ENCODE measurements around the gene CAMK2D. TPM values are rescaled to one million over a fixed set of nuclear protein-coding genes. Genes with fewer than 3 reads are reported as not detected.

The CAMK2D gene
- total and polyA plus RNA-seq, 4 donors: 10.1 to 31.0 (median 25.6) TPM

DNA sequence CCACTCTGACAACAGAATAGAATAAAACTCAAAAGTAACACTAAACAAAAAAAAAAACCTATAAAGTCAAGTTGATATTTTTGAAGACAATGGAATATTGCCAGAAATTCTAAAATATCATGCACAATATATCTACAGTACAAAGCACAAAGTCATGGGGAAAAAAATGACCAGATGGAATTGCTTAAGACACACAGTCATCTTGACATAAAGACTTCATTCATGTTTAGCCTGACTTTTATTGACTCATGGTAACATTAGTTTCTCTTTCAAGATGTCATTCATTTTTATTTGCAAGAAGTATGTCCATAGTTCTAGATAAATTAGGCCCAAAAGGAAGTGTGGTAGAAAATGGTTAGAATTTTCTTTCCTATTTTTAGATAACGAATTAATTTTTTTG, 259.1 kb downstream of the CAMK2D start:
- Histone ChIP-seq H3K27me3 (ENCODE audit: control insufficient read depth in 4 of 4, insufficient read depth in 4 of 4, low read length in 3 of 4) (no peaks in the 10 kb centered on the region), H3K4me3 (ENCODE audit: low read depth in 1 of 3, low read length in 3 of 3) (no peak overlapping the region), H3K36me3 (ENCODE audit: control insufficient read depth in 4 of 4, insufficient read depth in 3 of 4, low read depth in 1 of 4, low read length in 3 of 4) (peaks cover 0 to 14% (median 3%) of the 10 kb centered on the region in 4 donors), H3K9me3 (ENCODE audit: control insufficient read depth in 4 of 4, low read length in 3 of 4) (no peaks in the 10 kb centered on the region), H3K27ac (ENCODE audit: low read depth in 1 of 2, low read length in 2 of 2) (no peak overlapping the region), H3K4me1 (ENCODE audit: control insufficient read depth in 4 of 4, insufficient read depth in 4 of 4, low read length in 3 of 4) (no peaks in the 10 kb centered on the region), H3K9ac (ENCODE audit: low read depth in 1 of 2, low read length in 2 of 2) (no peak overlapping the region)
- DNase-seq (ENCODE audit: low spot score): no peak
- WGBS: 97% methylated on average over 1 of the region's 1 CpG
- TF ChIP-seq EGR1 (IDR thresholded peaks at IDR 0.05; ENCODE audit: low read depth in 2 of 2) (no peak), HNF4G (IDR thresholded peaks at IDR 0.05) (no peak), FOXA1 (IDR thresholded peaks at IDR 0.05) (no peak), TAF1 (conservative IDR thresholded peaks at IDR 0.05) (no peak), RXRA (IDR thresholded peaks at IDR 0.05) (no peak)

DNA sequence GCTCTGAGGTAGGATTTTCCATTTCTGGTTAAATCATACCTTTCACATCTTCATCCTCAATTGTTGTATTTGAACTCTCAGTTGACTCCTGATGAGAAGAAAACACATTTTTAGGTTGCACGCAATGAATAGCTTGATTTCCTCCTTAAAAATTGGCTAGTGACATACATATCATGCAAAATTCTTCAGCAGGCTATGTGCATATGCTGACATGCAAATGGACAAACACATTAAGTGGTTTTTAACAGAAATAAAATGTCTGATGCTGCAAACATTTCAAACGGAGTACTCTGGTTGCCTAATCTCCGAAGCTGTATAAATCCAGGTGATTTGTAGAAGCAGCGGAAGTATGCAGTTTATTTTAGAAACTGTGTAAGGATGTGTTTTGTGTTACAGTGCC, 261.1 kb downstream of the CAMK2D start:
- no peak for DNase-seq (ENCODE audit: low spot score)
- Histone ChIP-seq H3K9me3 (ENCODE audit: control insufficient read depth in 4 of 4, low read length in 3 of 4) (no peaks in the 10 kb centered on the region), H3K36me3 (ENCODE audit: control insufficient read depth in 4 of 4, insufficient read depth in 3 of 4, low read depth in 1 of 4, low read length in 3 of 4) (peaks cover 0 to 16% (median 8%) of the 10 kb centered on the region in 4 donors), H3K4me1 (ENCODE audit: control insufficient read depth in 4 of 4, insufficient read depth in 4 of 4, low read length in 3 of 4) (no peaks in the 10 kb centered on the region), H3K4me3 (ENCODE audit: low read depth in 1 of 3, low read length in 3 of 3) (no peak overlapping the region), H3K27ac (ENCODE audit: low read depth in 1 of 2, low read length in 2 of 2) (no peak overlapping the region), H3K9ac (ENCODE audit: low read depth in 1 of 2, low read length in 2 of 2) (no peak overlapping the region), H3K27me3 (ENCODE audit: control insufficient read depth in 4 of 4, insufficient read depth in 4 of 4, low read length in 3 of 4) (no peaks in the 10 kb centered on the region)
- WGBS: 96% methylated on average over 4 of the region's 4 CpGs
- no peak for TF ChIP-seq HNF4G (IDR thresholded peaks at IDR 0.05)
- no peak for TF ChIP-seq SP1 (IDR thresholded peaks at IDR 0.05)
- no peak for TF ChIP-seq FOXA1 (IDR thresholded peaks at IDR 0.05)
- TF ChIP-seq RAD21 (IDR thresholded peaks at IDR 0.05): no peak
- no peak for TF ChIP-seq YY1 (IDR thresholded peaks at IDR 0.05)
- TF ChIP-seq, protein P1, sequence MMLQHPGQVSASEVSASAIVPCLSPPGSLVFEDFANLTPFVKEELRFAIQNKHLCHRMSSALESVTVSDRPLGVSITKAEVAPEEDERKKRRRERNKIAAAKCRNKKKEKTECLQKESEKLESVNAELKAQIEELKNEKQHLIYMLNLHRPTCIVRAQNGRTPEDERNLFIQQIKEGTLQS (IDR thresholded peaks at IDR 0.05): no peak

DNA sequence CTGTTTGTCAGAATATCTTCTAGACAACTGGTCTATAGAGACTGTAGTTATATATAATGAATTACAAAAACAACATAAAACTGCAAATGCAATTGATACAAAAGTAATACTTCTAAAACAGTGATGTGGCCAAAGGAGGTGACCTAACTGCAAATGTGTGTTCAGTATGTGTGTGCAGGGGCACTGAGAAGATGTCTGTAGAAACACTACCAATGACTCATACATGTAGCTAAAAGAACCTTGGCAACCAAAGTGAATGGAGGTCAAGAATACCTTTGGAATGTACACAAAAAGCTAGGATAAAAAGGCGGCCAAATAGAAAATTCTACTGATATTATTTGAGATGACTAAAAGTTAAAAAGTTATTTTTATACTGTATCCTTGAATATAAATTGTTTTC, 261.8 kb downstream of the CAMK2D start:
- no peaks in the 10 kb centered on the region for H3K4me1 ChIP-seq (ENCODE audit: control insufficient read depth in 4 of 4, insufficient read depth in 4 of 4, low read length in 3 of 4)
- WGBS: 81% methylated on average over 1 of the region's 1 CpG
- peaks cover 0 to 12% (median 9%) of the 10 kb centered on the region in 4 donors for H3K36me3 ChIP-seq (ENCODE audit: control insufficient read depth in 4 of 4, insufficient read depth in 3 of 4, low read depth in 1 of 4, low read length in 3 of 4)
- H3K4me3 ChIP-seq (ENCODE audit: low read depth in 1 of 3, low read length in 3 of 3): no peak overlapping the region
- DNase-seq (ENCODE audit: low spot score): no peak
- TF ChIP-seq FOXA1 (IDR thresholded peaks at IDR 0.05) (no peak), GABPA (IDR thresholded peaks at IDR 0.05 in 1 of 2, conservative IDR thresholded peaks at IDR 0.05 in 1 of 2) (no peak), FOXA2 (IDR thresholded peaks at IDR 0.05) (no peak), NR2F2 (IDR thresholded peaks at IDR 0.05) (no peak), SP1 (IDR thresholded peaks at IDR 0.05) (no peak), TAF1 (conservative IDR thresholded peaks at IDR 0.05) (no peak), RXRA (IDR thresholded peaks at IDR 0.05) (no peak), RAD21 (IDR thresholded peaks at IDR 0.05) (no peak), HNF4A (conservative IDR thresholded peaks at IDR 0.05) (no peak), JUND (IDR thresholded peaks at IDR 0.05) (no peak), HNF4G (IDR thresholded peaks at IDR 0.05) (no peak)
- TF ChIP-seq, protein P2, sequence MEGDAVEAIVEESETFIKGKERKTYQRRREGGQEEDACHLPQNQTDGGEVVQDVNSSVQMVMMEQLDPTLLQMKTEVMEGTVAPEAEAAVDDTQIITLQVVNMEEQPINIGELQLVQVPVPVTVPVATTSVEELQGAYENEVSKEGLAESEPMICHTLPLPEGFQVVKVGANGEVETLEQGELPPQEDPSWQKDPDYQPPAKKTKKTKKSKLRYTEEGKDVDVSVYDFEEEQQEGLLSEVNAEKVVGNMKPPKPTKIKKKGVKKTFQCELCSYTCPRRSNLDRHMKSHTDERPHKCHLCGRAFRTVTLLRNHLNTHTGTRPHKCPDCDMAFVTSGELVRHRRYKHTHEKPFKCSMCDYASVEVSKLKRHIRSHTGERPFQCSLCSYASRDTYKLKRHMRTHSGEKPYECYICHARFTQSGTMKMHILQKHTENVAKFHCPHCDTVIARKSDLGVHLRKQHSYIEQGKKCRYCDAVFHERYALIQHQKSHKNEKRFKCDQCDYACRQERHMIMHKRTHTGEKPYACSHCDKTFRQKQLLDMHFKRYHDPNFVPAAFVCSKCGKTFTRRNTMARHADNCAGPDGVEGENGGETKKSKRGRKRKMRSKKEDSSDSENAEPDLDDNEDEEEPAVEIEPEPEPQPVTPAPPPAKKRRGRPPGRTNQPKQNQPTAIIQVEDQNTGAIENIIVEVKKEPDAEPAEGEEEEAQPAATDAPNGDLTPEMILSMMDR (IDR thresholded peaks at IDR 0.05; ENCODE audit: low read depth, low read length, missing input control): no peak
- TF ChIP-seq, protein P3, sequence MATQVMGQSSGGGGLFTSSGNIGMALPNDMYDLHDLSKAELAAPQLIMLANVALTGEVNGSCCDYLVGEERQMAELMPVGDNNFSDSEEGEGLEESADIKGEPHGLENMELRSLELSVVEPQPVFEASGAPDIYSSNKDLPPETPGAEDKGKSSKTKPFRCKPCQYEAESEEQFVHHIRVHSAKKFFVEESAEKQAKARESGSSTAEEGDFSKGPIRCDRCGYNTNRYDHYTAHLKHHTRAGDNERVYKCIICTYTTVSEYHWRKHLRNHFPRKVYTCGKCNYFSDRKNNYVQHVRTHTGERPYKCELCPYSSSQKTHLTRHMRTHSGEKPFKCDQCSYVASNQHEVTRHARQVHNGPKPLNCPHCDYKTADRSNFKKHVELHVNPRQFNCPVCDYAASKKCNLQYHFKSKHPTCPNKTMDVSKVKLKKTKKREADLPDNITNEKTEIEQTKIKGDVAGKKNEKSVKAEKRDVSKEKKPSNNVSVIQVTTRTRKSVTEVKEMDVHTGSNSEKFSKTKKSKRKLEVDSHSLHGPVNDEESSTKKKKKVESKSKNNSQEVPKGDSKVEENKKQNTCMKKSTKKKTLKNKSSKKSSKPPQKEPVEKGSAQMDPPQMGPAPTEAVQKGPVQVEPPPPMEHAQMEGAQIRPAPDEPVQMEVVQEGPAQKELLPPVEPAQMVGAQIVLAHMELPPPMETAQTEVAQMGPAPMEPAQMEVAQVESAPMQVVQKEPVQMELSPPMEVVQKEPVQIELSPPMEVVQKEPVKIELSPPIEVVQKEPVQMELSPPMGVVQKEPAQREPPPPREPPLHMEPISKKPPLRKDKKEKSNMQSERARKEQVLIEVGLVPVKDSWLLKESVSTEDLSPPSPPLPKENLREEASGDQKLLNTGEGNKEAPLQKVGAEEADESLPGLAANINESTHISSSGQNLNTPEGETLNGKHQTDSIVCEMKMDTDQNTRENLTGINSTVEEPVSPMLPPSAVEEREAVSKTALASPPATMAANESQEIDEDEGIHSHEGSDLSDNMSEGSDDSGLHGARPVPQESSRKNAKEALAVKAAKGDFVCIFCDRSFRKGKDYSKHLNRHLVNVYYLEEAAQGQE (IDR thresholded peaks at IDR 0.05): no peak
- TF ChIP-seq, protein P1 (IDR thresholded peaks at IDR 0.05): no peak
- TF ChIP-seq, protein P4, sequence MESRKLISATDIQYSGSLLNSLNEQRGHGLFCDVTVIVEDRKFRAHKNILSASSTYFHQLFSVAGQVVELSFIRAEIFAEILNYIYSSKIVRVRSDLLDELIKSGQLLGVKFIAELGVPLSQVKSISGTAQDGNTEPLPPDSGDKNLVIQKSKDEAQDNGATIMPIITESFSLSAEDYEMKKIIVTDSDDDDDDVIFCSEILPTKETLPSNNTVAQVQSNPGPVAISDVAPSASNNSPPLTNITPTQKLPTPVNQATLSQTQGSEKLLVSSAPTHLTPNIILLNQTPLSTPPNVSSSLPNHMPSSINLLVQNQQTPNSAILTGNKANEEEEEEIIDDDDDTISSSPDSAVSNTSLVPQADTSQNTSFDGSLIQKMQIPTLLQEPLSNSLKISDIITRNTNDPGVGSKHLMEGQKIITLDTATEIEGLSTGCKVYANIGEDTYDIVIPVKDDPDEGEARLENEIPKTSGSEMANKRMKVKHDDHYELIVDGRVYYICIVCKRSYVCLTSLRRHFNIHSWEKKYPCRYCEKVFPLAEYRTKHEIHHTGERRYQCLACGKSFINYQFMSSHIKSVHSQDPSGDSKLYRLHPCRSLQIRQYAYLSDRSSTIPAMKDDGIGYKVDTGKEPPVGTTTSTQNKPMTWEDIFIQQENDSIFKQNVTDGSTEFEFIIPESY (IDR thresholded peaks at IDR 0.05): no peak
- no peaks in the 10 kb centered on the region for H3K27me3 ChIP-seq (ENCODE audit: control insufficient read depth in 4 of 4, insufficient read depth in 4 of 4, low read length in 3 of 4)
- no peak overlapping the region for H3K9ac ChIP-seq (ENCODE audit: low read depth in 1 of 2, low read length in 2 of 2)
- H3K27ac ChIP-seq (ENCODE audit: low read depth in 1 of 2, low read length in 2 of 2): no peak overlapping the region
- no peaks in the 10 kb centered on the region for H3K9me3 ChIP-seq (ENCODE audit: control insufficient read depth in 4 of 4, low read length in 3 of 4)
